Activated CD4-positive, alpha-beta memory T cell treated with anti-CD3 and anti-CD28 coated beads for 36 hours (primary cell): ENCODE results near the gene BRSK1. TPM values are rescaled to one million over a fixed set of nuclear protein-coding genes. Genes with fewer than 3 reads are reported as not detected.
A peak's percentile ranks its signal among the peaks of the same experiment; 100 is the strongest.

Experiments used
- CTCF ChIA-PET: fragments of 350-600 bp; sonication (Branson Sonifier 250); formaldehyde crosslinking; loops from one replicate; lab custom pipeline; 2021; ENCODE audit warnings: antibody characterized with exemption, inconsistent platforms; lab: Charles Lee
- POLR2A ChIA-PET: fragments of 350-600 bp; sonication (Branson Sonifier 250); formaldehyde crosslinking; loops from one replicate; lab custom pipeline; 2021; ENCODE audit warnings: antibody characterized with exemption; lab: Charles Lee
- DNase-seq: peaks from one replicate; pipeline ENCODE4 v3.0.0-alpha.2; 2020
- H3K27ac Mint-ChIP-seq: one replicate; pipeline ENCODE4 v1.8.0; 2021; ENCODE audit warnings: mixed read lengths
- H3K27me3 Mint-ChIP-seq: one replicate; pipeline ENCODE4 v1.8.0; 2021; ENCODE audit warnings: mixed read lengths
- H3K36me3 Mint-ChIP-seq: one replicate; pipeline ENCODE4 v1.8.0; 2021; ENCODE audit warnings: mixed read lengths
- H3K4me1 Mint-ChIP-seq: one replicate; pipeline ENCODE4 v1.8.0; 2021; ENCODE audit warnings: low read depth, mixed read lengths
- H3K4me3 Mint-ChIP-seq: one replicate; pipeline ENCODE4 v1.8.0; 2021; ENCODE audit warnings: mild to moderate bottlenecking, mixed read lengths
- H3K9me3 Mint-ChIP-seq: one replicate; pipeline ENCODE4 v1.8.0; 2021; ENCODE audit warnings: mixed read lengths
- intact Hi-C: fragments of 100-400 bp; cut with micrococcal nuclease; formaldehyde crosslinking; loops from one replicate; pipeline ENCODE4 v1.15.1; 2023
- total RNA-seq, 2 experiments: library from RNA; stranded (reverse); gene quantifications; one replicate each; pipeline ENCODE4 v1.2.3, GENCODE V29; 2021

The BRSK1 gene
- total RNA-seq, 2 experiments from 2014 or later, result 3.3 to 5.6 TPM

DNA sequence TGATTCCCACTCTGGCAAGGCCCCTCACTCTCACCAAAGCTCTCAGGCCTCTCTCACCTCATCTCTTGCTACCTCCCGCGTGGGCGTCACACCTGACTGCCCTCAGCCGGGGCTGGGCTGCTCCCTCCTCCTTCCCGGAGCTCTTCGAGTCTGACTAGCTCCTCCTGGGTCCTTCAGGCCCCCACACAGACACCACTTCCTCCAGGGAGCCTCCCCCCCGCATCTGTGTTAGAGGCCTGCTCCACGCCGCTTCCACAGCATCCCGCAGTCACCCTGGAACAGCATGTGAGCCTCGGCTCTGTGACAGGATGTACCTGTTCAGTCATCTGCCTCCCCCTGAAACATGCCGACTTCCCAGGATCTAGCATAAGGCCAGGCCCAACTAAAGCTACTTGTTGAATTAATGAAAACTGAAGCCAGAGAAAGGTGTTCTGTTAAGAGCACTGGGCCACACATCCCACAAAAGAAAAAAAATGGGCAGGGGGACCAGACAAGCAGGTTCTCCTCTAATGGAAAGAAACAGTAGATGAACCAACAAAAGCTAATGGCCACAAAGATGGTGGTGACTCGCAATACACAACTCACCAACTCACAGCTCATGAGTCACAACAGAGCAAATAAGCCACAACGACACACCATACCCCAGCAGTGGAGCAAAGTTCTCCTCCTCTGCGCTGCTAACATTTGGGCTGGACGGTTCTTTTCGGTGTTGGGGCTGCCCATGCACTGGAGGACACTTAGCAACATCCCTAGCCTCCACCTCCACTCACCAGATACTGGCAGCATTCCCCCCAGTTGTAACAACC is 28.0 kb upstream of the BRSK1 start:
- Mint-ChIP-seq H3K4me3 (peak overlapping the region; percentile 93), H3K4me1 (peaks cover 60% of the 10 kb centered on the region), H3K27ac (peak overlapping the region; percentile 98), H3K9me3 (no peaks in the 10 kb centered on the region), H3K27me3 (no peaks in the 10 kb centered on the region), H3K36me3 (peaks cover 41% of the 10 kb centered on the region)
- intact Hi-C loops, result loop anchor here (5.0 to 10.0 kb wide), 3 partner anchors 36 to 386 kb away; partner anchors contain the start of genes ZNF580 and ZNF581
- DNase-seq, result peak; percentile 80
- ChIA-PET POLR2A (interaction anchor here (0.6 to 3.9 kb wide), 9 partner anchors 24 to 886 kb away, joined by 3 to 20 read pairs (median 5); partner anchors contain the start of genes HSPBP1, KMT5C, RPL28 and TMEM238), CTCF (interaction anchor here (0.8 to 2.6 kb wide), 8 partner anchors 44 to 397 kb away, joined by 3 to 9 read pairs (median 4); partner anchors contain the start of genes KMT5C and ZNF628)

DNA sequence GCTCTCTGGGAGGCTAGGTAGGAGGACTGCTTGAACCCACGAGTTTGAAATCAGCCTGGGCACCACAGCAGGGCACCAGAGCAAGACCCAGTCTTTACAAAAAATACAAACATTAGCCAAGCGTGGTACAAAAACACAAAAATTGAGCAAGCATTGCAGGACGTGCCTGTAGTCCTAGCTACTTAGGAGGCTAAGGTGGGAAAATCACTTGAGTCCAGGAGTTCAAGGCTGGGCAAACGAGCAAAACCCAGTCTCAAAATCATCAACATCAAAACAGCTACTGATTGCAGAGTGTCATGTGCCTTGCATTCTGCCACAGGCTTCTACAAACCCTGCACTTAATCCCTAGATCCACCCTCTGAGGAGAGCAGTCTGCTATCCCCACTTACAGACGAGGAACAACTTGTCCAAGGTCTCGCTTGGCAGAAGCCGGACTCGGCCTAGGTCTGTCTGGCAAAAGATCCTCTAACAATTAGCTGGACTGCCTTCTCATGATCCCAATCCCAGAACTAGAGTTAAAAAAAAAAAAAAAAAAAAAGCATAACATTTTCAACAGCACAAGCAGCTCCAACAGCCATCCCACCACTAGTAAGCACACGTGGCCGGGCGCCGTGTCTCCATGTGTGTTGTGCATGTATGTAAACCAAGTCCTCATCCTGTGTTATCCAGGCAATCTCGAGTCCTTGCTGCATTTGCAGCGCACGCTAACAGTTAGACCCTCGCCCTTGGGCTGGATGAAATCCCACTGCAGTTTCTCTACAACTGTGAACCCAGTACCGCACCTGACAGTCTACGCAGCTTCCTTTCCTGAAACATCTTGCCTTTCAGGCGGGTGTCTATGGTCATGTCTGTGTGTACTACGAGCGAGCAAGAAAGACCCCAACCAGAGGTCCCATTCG is 27.0 kb upstream of the BRSK1 start:
- ChIA-PET CTCF (interaction anchor here (0.8 to 2.6 kb wide), 5 partner anchors 44 to 376 kb away, joined by 3 to 9 read pairs (median 4); partner anchors contain the start of genes KMT5C and TMEM238), POLR2A (interaction anchor here (0.6 to 3.9 kb wide), 5 partner anchors 9 to 127 kb away, joined by 3 to 20 read pairs (median 12); partner anchors contain the start of genes HSPBP1, KMT5C and TMEM238)
- peak; percentile 32 for DNase-seq
- Mint-ChIP-seq H3K27ac (peak overlapping the region; percentile 98), H3K36me3 (peaks cover 33% of the 10 kb centered on the region), H3K4me1 (peaks cover 50% of the 10 kb centered on the region), H3K4me3 (peak overlapping the region; percentile 93), H3K27me3 (no peaks in the 10 kb centered on the region), H3K9me3 (no peaks in the 10 kb centered on the region)
- intact Hi-C loops, result loop anchor here (5.0 to 10.0 kb wide), 3 partner anchors 35 to 385 kb away; partner anchors contain the start of genes ZNF580 and ZNF581

GRCh38 chr19:55257461-55258420 is 26.1 kb upstream of the BRSK1 start:
- peaks cover 37% of the 10 kb centered on the region for H3K36me3 Mint-ChIP-seq
- DNase-seq, result peak; percentile 53
- H3K9me3 Mint-ChIP-seq, result no peaks in the 10 kb centered on the region
- H3K4me3 Mint-ChIP-seq, result peak overlapping the region; percentile 93
- ChIA-PET CTCF (interaction anchor here (1.0 kb wide), 1 partner anchor 126 kb away, joined by 3 read pairs; the partner anchor contains the start of gene TMEM238), POLR2A (interaction anchor here (0.7 to 3.4 kb wide), 3 partner anchors 81 to 168 kb away, joined by 3 to 20 read pairs (median 12); partner anchors contain the start of genes KMT5C and TMEM238)
- H3K27me3 Mint-ChIP-seq, result no peaks in the 10 kb centered on the region
- peaks cover 43% of the 10 kb centered on the region for H3K4me1 Mint-ChIP-seq
- peak overlapping the region; percentile 98 for H3K27ac Mint-ChIP-seq
- intact Hi-C loops, result loop anchor here (2.0 to 10.0 kb wide), 6 partner anchors 35 to 385 kb away; partner anchors contain the start of genes PPP1R12C, ZNF580, ZNF581 and ZNF628

- H3K36me3 Mint-ChIP-seq, result peaks cover 36% of the 10 kb centered on the region
- peak; percentile 49 for DNase-seq
- intact Hi-C loops, result loop anchor here (2.0 to 10.0 kb wide), 6 partner anchors 34 to 384 kb away; partner anchors contain the start of genes PPP1R12C, ZNF580, ZNF581 and ZNF628
- peak overlapping the region; percentile 83 for H3K4me3 Mint-ChIP-seq
- ChIA-PET POLR2A (interaction anchor here (1.0 to 3.4 kb wide), 6 partner anchors 7 to 374 kb away, joined by 4 to 20 read pairs (median 10); partner anchors contain the start of genes HSPBP1, KMT5C, TMEM238 and UBE2S), CTCF (interaction anchor here (1.1 to 1.8 kb wide), 3 partner anchors 43 to 366 kb away, joined by 3 to 14 read pairs (median 3); partner anchors contain the start of gene ZNF784)
- H3K9me3 Mint-ChIP-seq, result no peaks in the 10 kb centered on the region
- peak overlapping the region; percentile 98 for H3K27ac Mint-ChIP-seq
- peaks cover 36% of the 10 kb centered on the region for H3K4me1 Mint-ChIP-seq
- no peaks in the 10 kb centered on the region for H3K27me3 Mint-ChIP-seq
Measured at GRCh38 chr19:55258476-55258827, 25.3 kb upstream of the BRSK1 start.

DNA sequence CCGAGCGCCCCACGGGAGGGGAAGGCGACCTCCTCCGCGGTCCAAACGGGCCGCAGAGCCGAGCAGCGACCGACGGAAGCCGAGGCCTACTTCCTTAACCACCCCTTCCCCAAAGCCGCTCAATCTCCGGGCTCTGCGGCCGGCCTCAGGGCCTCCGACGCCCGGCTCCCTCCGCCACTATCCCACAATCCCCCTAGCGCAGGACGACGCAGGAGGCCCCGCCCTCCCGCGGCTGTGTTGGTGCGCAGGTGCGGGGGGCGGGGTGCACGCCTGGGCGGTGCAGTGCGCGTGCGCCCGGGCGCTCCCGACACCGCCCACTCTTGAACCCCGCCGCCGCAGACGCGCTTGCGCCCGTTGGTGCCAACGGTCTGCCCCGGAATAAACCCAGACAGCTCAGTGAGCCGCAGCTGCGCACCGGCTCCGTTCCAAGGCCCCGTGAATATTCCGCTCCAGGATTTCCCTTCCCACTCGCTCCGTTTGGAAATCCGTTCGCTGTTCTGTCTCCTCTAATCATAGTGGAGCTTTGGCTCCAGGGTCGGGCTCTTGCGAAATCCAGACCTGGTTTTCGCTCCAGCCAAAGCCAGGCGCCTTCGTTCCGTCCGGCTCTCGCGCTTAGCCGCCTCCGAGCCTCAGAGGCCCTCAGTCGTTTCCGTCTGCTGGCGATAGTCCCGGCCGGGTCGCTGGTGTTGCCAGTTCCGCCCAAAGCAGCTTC is 24.8 kb upstream of the BRSK1 start, which contains the start of gene PPP6R1:
PPP6R1 (minus strand) TSS at position 190 of the 712 bp plus-strand sequence. CDS start 11,914 bp downstream, outside the sequence.
- Mint-ChIP-seq H3K4me1 (peaks cover 30% of the 10 kb centered on the region), H3K36me3 (peaks cover 32% of the 10 kb centered on the region), H3K27ac (peak within 1 kb of the TSS; percentile 98), H3K27me3 (no peaks in the 10 kb centered on the region), H3K9me3 (no peaks in the 10 kb centered on the region), H3K4me3 (peak within 1 kb of the TSS; percentile 93)
- POLR2A ChIA-PET, result interaction anchor here (0.6 to 1.7 kb wide), 14 partner anchors 8 to 810 kb away, joined by 3 to 17 read pairs (median 4); partner anchors contain the start of genes HSPBP1, KMT5C, LENG8 and PPP1R12C
- intact Hi-C loops, result loop anchor here (1.0 to 10.0 kb wide), 14 partner anchors 8 to 383 kb away; partner anchors contain the start of genes FIZ1, HSPBP1, ISOC2 and KMT5C
- DNase-seq, result peak; percentile 96
- CTCF ChIA-PET, result interaction anchor here (0.5 to 1.8 kb wide), 8 partner anchors 35 to 365 kb away, joined by 3 to 14 read pairs (median 3); partner anchors contain the start of genes TMEM238 and ZNF784

GRCh38 chr19:55259540-55260210 is 24.1 kb upstream of the BRSK1 start:
- intact Hi-C loops, result loop anchor here (1.0 to 10.0 kb wide), 14 partner anchors 8 to 383 kb away; partner anchors contain the start of genes FIZ1, HSPBP1, ISOC2 and KMT5C
- ChIA-PET POLR2A (interaction anchor here (0.6 to 1.7 kb wide), 14 partner anchors 9 to 811 kb away, joined by 3 to 17 read pairs (median 4); partner anchors contain the start of genes HSPBP1, KMT5C, LENG8 and PPP1R12C), CTCF (interaction anchor here (0.5 to 1.8 kb wide), 8 partner anchors 34 to 365 kb away, joined by 3 to 14 read pairs (median 3); partner anchors contain the start of genes TMEM238 and ZNF784)
- no peak for DNase-seq
- Mint-ChIP-seq H3K4me1 (peaks cover 30% of the 10 kb centered on the region), H3K36me3 (peaks cover 32% of the 10 kb centered on the region), H3K27me3 (no peaks in the 10 kb centered on the region), H3K9me3 (no peaks in the 10 kb centered on the region), H3K4me3 (peak overlapping the region; percentile 83), H3K27ac (peak overlapping the region; percentile 98)

DNA sequence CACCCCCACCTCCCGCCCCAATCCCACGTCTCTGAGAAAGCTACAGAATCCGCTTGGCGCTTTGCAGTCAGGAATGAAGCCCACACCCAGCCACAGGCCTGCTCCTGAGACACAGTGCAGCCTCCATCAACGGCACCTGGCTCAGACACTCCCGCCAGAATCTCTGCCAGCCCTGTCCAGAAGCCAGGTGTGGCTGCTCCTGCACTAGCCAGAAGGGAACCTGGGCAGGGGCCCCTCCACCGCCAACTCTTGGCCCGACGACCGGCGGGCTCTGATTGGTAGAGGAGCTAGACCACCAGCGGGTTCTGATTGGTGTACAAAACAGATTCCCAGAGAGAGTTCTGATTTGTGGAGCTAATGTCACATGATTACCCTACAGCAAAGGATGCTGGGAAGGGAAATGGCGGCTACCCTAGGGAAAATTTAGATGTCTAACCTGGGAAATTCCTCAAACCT is 22.1 kb upstream of the BRSK1 start:
- CTCF ChIA-PET, result interaction anchor here (1.8 to 1.9 kb wide), 2 partner anchors 40 to 242 kb away, joined by 5 read pairs; no protein-coding TSS in a partner anchor
- intact Hi-C loops, result no loop called here

GRCh38 chr19:55262359-55262758 is 21.4 kb upstream of the BRSK1 start:
- Mint-ChIP-seq H3K27ac (peak overlapping the region; percentile 1), H3K4me3 (no peak overlapping the region), H3K27me3 (no peaks in the 10 kb centered on the region), H3K9me3 (peaks cover 7% of the 10 kb centered on the region), H3K36me3 (peaks cover 13% of the 10 kb centered on the region), H3K4me1 (peaks cover 13% of the 10 kb centered on the region)
- ChIA-PET CTCF (interaction anchor here (1.8 to 1.9 kb wide), 2 partner anchors 40 to 242 kb away, joined by 5 read pairs; no protein-coding TSS in a partner anchor), POLR2A (interaction anchor here (1.1 kb wide), 1 partner anchor 77 kb away, joined by 4 read pairs; the partner anchor contains the start of gene KMT5C)
- no peak for DNase-seq
- intact Hi-C loops, result no loop called here

More for the DNA sequence above, 22.1 kb upstream of the BRSK1 start:
- peaks cover 5% of the 10 kb centered on the region for H3K9me3 Mint-ChIP-seq
- POLR2A ChIA-PET, result interaction anchor here (1.1 kb wide), 1 partner anchor 78 kb away, joined by 4 read pairs; the partner anchor contains the start of gene KMT5C
- no peak for DNase-seq
- H3K36me3 Mint-ChIP-seq, result peaks cover 17% of the 10 kb centered on the region
- H3K4me3 Mint-ChIP-seq, result no peak overlapping the region
- peaks cover 16% of the 10 kb centered on the region for H3K4me1 Mint-ChIP-seq
- H3K27me3 Mint-ChIP-seq, result no peaks in the 10 kb centered on the region
- no peak overlapping the region for H3K27ac Mint-ChIP-seq
